ENCODE results near the gene SLC47A2. TPM values are rescaled to one million over a fixed set of nuclear protein-coding genes. Genes with fewer than 3 reads are reported as not detected.
A peak's percentile ranks its signal among the peaks of the same experiment; 100 is the strongest.

SLC47A2 gene
- total and polyA plus RNA-seq, 2 of the 13 experiments (the other 11 are each of a cell fraction or from before 2014, with no cell fraction given): 0.04 TPM; not detected in 1

DNA sequence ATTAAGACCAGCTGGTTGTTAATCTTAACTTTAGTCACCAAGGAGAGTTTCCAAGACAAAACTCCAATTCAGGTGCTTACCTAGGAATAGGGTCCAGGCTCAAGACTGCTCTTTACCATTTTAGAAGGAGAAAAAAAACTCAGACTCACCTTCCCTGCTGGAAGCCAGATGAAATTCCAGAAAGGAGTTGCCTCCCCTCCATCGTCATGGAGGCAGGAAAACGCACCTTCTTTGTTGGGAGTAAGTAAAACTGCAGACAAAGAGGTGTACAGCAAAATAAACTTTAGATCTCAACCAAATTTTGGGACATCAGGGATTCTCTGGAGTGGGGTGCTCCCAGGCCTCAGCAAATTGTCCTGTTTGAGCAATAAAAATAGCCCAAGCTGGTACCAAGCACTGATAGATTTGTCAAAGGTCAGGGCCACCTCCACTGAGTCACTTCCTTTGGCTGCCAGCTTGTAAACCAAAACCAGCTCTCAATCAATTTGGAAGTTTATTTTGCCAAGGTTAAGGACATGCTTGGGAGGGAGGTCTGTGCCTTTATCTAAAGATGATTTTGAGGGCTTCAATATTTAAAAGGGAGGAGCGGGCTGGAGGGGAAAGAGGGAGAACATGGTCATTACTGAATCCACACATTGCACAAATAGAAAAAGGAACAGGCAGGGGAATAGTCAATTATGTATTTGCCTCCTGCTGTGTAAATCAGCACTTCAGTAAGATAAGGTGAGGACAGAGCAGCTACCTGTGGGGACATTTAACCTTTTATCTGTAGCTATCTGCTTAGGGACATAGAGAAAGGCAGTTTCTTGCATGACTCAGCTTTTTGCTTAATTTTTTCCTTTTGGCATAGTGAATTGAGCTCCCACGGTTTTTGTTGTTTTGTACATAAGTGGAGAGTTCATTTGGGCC is 69.3 kb downstream of the SLC47A2 start (continued):
- TF ChIP-seq HNF1B (CRISPR knock-in tag; IDR thresholded peaks at IDR 0.05) (peak; percentile 52; the same call in 1 of the 2 replicates), MBD4 (IDR thresholded peaks at IDR 0.05; ENCODE audit: borderline replicate concordance, low read length) (peak; percentile 51; the same call in 1 of the 2 replicates), HNRNPH1 (optimal IDR thresholded peaks at IDR 0.05; ENCODE audit: low read depth, low read length) (no peak), HMG20B (CRISPR knock-in tag; conservative IDR thresholded peaks at IDR 0.05) (0 out of 2 replicates have a peak, but pooled peaks have one; percentile 10), MAFK (conservative IDR thresholded peaks at IDR 0.05 in 1 of 2, IDR thresholded peaks at IDR 0.05 in 1 of 2; ENCODE audit: low read length in 2 of 2) (peak; percentile 16 to 44; a peak in 2 of 4 replicates), TEAD3 (CRISPR knock-in tag; optimal IDR thresholded peaks at IDR 0.05; ENCODE audit: borderline replicate concordance) (peak; percentile 37), HNRNPLL (IDR thresholded peaks at IDR 0.05; ENCODE audit: low read depth, low read length, poor library complexity, severe bottlenecking) (no peak), PHF21A (CRISPR knock-in tag; IDR thresholded peaks at IDR 0.05) (peak; percentile 65; the same call in 1 of the 2 replicates), GFI1 (CRISPR knock-in tag; IDR thresholded peaks at IDR 0.05; ENCODE audit: borderline replicate concordance) (peak; percentile 76), ZNF101 (CRISPR knock-in tag; IDR thresholded peaks at IDR 0.05; ENCODE audit: borderline replicate concordance, low read depth) (no peak), HDAC1 (CRISPR knock-in tag; IDR thresholded peaks at IDR 0.05) (peak; percentile 67), ESRRA (CRISPR knock-in tag; IDR thresholded peaks at IDR 0.05; ENCODE audit: low read depth) (peak; percentile 43; the same call in 1 of the 2 replicates), ZMYM3 (CRISPR knock-in tag; IDR thresholded peaks at IDR 0.05) (no peak), STAT6 (CRISPR knock-in tag; IDR thresholded peaks at IDR 0.05; ENCODE audit: borderline replicate concordance) (no peak), FOSL1 (CRISPR knock-in tag; IDR thresholded peaks at IDR 0.05; ENCODE audit: borderline replicate concordance) (peak; percentile 93), NFIC (IDR thresholded peaks at IDR 0.05; ENCODE audit: low read length) (peak; percentile 68; the same call in 1 of the 2 replicates), SP140L (CRISPR knock-in tag; IDR thresholded peaks at IDR 0.05; ENCODE audit: borderline replicate concordance) (no peak), LCORL (IDR thresholded peaks at IDR 0.05) (no peak), LCORL (CRISPR knock-in tag; IDR thresholded peaks at IDR 0.05) (peak; percentile 78; the same call in 1 of the 2 replicates)
- TF ChIP-seq, protein P1, sequence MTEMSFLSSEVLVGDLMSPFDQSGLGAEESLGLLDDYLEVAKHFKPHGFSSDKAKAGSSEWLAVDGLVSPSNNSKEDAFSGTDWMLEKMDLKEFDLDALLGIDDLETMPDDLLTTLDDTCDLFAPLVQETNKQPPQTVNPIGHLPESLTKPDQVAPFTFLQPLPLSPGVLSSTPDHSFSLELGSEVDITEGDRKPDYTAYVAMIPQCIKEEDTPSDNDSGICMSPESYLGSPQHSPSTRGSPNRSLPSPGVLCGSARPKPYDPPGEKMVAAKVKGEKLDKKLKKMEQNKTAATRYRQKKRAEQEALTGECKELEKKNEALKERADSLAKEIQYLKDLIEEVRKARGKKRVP (CRISPR knock-in tag; IDR thresholded peaks at IDR 0.05): peak in 1 of 2 experiments; percentile 44; a peak in 1 of 4 replicates
- TF ChIP-seq, protein P2, sequence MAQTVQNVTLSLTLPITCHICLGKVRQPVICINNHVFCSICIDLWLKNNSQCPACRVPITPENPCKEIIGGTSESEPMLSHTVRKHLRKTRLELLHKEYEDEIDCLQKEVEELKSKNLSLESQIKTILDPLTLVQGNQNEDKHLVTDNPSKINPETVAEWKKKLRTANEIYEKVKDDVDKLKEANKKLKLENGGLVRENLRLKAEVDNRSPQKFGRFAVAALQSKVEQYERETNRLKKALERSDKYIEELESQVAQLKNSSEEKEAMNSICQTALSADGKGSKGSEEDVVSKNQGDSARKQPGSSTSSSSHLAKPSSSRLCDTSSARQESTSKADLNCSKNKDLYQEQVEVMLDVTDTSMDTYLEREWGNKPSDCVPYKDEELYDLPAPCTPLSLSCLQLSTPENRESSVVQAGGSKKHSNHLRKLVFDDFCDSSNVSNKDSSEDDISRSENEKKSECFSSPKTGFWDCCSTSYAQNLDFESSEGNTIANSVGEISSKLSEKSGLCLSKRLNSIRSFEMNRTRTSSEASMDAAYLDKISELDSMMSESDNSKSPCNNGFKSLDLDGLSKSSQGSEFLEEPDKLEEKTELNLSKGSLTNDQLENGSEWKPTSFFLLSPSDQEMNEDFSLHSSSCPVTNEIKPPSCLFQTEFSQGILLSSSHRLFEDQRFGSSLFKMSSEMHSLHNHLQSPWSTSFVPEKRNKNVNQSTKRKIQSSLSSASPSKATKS (CRISPR knock-in tag; IDR thresholded peaks at IDR 0.05): peak; percentile 56; the same call in 1 of the 2 replicates
